ENCODE results near the gene FBL. TPM values are rescaled to one million over a fixed set of nuclear protein-coding genes. Genes with fewer than 3 reads are reported as not detected.

FBL gene
- total and polyA plus RNA-seq, 2 of the 4 experiments (the other 2 are of a cell fraction), result 259 to 446 TPM

DNA sequence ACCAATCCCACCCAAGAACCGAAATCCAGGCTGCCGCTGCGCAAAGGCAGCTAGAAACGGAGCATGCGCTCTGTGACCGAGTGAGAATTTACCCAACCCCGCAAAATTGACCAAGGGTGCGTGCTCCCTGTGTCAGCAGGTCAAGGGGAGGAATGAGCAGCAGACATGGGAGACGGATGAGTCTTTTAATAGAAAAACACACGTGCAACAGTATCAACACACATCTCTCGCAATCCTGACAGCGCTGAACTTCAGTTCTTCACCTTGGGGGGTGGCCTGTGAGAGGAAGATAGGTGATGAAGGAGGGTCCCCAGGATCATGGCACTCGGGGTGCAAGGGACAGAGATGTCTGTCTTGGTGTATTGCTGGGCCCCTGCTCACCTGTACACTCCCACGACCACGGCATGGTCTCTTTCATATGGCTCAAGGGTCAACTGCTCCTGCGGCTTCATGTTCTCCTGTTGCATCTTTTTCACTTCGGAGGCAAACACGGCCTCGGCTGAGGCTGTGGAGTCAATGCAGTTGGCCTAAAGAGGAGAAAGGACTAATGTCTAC, 11.8 kb downstream of the FBL start:
- peak overlapping the region; percentile 11 for H3K14ac ChIP-seq (replicated peaks; ENCODE audit: low read depth, low read length)
- 29% methylated on average over 7 of the region's 19 CpGs; no CpG with 5 or more reads in 1 of the 2 experiments for WGBS, 2 experiments (ENCODE audit: extremely low coverage in 2 of 2, insufficient read length in 1 of 2)

More for the DNA sequence above, 11.8 kb downstream of the FBL start:
- H3K4me1 ChIP-seq (ENCODE audit: control insufficient read depth, insufficient read depth, low read length), result peaks cover 10% of the 10 kb centered on the region
- peak overlapping the region; percentile 51; the same call in 1 of the 2 replicates for H3K4ac ChIP-seq (ENCODE audit: low read depth, low read length)
- H3K36me3 ChIP-seq (ENCODE audit: control insufficient read depth, insufficient read depth, low read length), result peaks cover 50% of the 10 kb centered on the region
- no peak overlapping the region for H3K18ac ChIP-seq (ENCODE audit: low read depth, low read length)
- ChIA-PET CTCF (interaction anchor here (1.5 to 1.6 kb wide), 2 partner anchors 9 to 42 kb away, joined by 5 to 7 read pairs; no protein-coding TSS in a partner anchor), POLR2A (ENCODE audit: unreplicated experiment) (no interaction called here)
- H2BK15ac ChIP-seq (ENCODE audit: low read depth, low read length), result no peak overlapping the region
- no peak overlapping the region for H3K4me3 ChIP-seq (ENCODE audit: insufficient read depth, low read depth, low read length)
- no peak overlapping the region for H2BK120ac ChIP-seq (ENCODE audit: low read depth, low read length)
- no peak overlapping the region for H2BK20ac ChIP-seq (ENCODE audit: low read depth, low read length)
- no peak overlapping the region for H3K9ac ChIP-seq (ENCODE audit: low read depth, low read length)
- DNase-seq, result no peak
- intact Hi-C loops (cut with micrococcal nuclease), result no loop called here
- TF ChIP-seq FOS (IDR thresholded peaks at IDR 0.05; ENCODE audit: low read depth, low read length), result no peak
- TF ChIP-seq CHD1 (IDR thresholded peaks at IDR 0.05; ENCODE audit: low read depth, low read length), result no peak
- TF ChIP-seq, protein P1, sequence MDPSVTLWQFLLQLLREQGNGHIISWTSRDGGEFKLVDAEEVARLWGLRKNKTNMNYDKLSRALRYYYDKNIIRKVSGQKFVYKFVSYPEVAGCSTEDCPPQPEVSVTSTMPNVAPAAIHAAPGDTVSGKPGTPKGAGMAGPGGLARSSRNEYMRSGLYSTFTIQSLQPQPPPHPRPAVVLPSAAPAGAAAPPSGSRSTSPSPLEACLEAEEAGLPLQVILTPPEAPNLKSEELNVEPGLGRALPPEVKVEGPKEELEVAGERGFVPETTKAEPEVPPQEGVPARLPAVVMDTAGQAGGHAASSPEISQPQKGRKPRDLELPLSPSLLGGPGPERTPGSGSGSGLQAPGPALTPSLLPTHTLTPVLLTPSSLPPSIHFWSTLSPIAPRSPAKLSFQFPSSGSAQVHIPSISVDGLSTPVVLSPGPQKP (IDR thresholded peaks at IDR 0.05; ENCODE audit: borderline replicate concordance, low read depth, low read length), result no peak
- TF ChIP-seq RAD21 (IDR thresholded peaks at IDR 0.05; ENCODE audit: low read length), result no peak
- no peak for TF ChIP-seq POLR2A (IDR thresholded peaks at IDR 0.05; ENCODE audit: low read depth, low read length)
- TF ChIP-seq, protein P2, sequence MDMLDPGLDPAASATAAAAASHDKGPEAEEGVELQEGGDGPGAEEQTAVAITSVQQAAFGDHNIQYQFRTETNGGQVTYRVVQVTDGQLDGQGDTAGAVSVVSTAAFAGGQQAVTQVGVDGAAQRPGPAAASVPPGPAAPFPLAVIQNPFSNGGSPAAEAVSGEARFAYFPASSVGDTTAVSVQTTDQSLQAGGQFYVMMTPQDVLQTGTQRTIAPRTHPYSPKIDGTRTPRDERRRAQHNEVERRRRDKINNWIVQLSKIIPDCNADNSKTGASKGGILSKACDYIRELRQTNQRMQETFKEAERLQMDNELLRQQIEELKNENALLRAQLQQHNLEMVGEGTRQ (IDR thresholded peaks at IDR 0.05; ENCODE audit: low read depth, low read length), result no peak
- TF ChIP-seq MXI1 (IDR thresholded peaks at IDR 0.05; ENCODE audit: borderline replicate concordance, low read depth, low read length), result no peak
- TF ChIP-seq BHLHE40 (IDR thresholded peaks at IDR 0.05; ENCODE audit: low read depth, low read length), result no peak
- no peak for TF ChIP-seq CEBPB (IDR thresholded peaks at IDR 0.05; ENCODE audit: low read depth, low read length)
- TF ChIP-seq RFX5 (IDR thresholded peaks at IDR 0.05; ENCODE audit: low read depth, low read length), result no peak
- no peak for TF ChIP-seq SMC3 (IDR thresholded peaks at IDR 0.05; ENCODE audit: low read depth, low read length)
- no peak for TF ChIP-seq NFE2L2 (IDR thresholded peaks at IDR 0.05; ENCODE audit: low read depth, low read length)
- no peak for TF ChIP-seq RCOR1 (IDR thresholded peaks at IDR 0.05; ENCODE audit: insufficient replicate concordance, low read length)
- no peak for TF ChIP-seq MAFK (IDR thresholded peaks at IDR 0.05; ENCODE audit: low read depth, low read length)
- TF ChIP-seq, protein P3, sequence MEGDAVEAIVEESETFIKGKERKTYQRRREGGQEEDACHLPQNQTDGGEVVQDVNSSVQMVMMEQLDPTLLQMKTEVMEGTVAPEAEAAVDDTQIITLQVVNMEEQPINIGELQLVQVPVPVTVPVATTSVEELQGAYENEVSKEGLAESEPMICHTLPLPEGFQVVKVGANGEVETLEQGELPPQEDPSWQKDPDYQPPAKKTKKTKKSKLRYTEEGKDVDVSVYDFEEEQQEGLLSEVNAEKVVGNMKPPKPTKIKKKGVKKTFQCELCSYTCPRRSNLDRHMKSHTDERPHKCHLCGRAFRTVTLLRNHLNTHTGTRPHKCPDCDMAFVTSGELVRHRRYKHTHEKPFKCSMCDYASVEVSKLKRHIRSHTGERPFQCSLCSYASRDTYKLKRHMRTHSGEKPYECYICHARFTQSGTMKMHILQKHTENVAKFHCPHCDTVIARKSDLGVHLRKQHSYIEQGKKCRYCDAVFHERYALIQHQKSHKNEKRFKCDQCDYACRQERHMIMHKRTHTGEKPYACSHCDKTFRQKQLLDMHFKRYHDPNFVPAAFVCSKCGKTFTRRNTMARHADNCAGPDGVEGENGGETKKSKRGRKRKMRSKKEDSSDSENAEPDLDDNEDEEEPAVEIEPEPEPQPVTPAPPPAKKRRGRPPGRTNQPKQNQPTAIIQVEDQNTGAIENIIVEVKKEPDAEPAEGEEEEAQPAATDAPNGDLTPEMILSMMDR (conservative IDR thresholded peaks at IDR 0.05; ENCODE audit: low read depth, low read length), result no peak
- no peak for TF ChIP-seq MAZ (IDR thresholded peaks at IDR 0.05; ENCODE audit: borderline replicate concordance, low read depth, low read length)
- peak overlapping the region; percentile 73 to 97 for H4K8ac ChIP-seq (ENCODE audit: low read depth in 2 of 2, low read length in 2 of 2)
- ATAC-seq (ENCODE audit: low read depth), result no peak
- H2AFZ ChIP-seq (replicated peaks; ENCODE audit: low read length, poor library complexity), result peak overlapping the region; percentile 94
- H2AK5ac ChIP-seq (ENCODE audit: low read depth, low read length), result peak overlapping the region; percentile 37
- H3K79me1 ChIP-seq (ENCODE audit: low read depth in 1 of 2, low read length in 2 of 2), result peaks cover 20 to 47% of the 10 kb centered on the region in 2 experiments
- no peaks in the 10 kb centered on the region; the same call in 1 of the 2 replicates for H4K20me1 ChIP-seq (ENCODE audit: insufficient read depth, low read length)
- peaks cover 22% of the 10 kb centered on the region for H3K9me1 ChIP-seq (ENCODE audit: insufficient read depth, low read length)
- H4K5ac ChIP-seq (ENCODE audit: low read depth, low read length), result peak overlapping the region; percentile 77
- H3K9me3 ChIP-seq (ENCODE audit: control insufficient read depth, insufficient read depth, low read length), result no peaks in the 10 kb centered on the region
- peak overlapping the region; percentile 13; the same call in 1 of the 2 replicates for H3K27ac ChIP-seq (ENCODE audit: insufficient read depth, low read length)
- H2AK9ac ChIP-seq (replicated peaks; ENCODE audit: low read depth, low read length, poor library complexity), result peak overlapping the region; percentile 97
- dilution Hi-C loops (cut with HindIII; ENCODE audit: low sequenced_read_pairs, unreplicated experiment), result no loop called here
- H3K56ac ChIP-seq (ENCODE audit: extremely low read depth, insufficient read depth, low read length), result no peak overlapping the region
- no peaks in the 10 kb centered on the region for H3K27me3 ChIP-seq (ENCODE audit: control insufficient read depth, insufficient read depth, low read length)
- peak overlapping the region; percentile 8 for H3K4me2 ChIP-seq (ENCODE audit: low read depth, low read length)
- no TSS peak for BruUV-seq (replicated peaks)
- peak overlapping the region; percentile 27 for H2BK5ac ChIP-seq (ENCODE audit: low read depth, low read length, poor library complexity, severe bottlenecking)
- in situ Hi-C loops (cut with MboI; ENCODE audit: low sequenced_read_pairs), result loop anchor here (25.0 kb wide), 1 partner anchor 397 kb away; the partner anchor contains the start of genes RPS16 and SUPT5H
- H3K23ac ChIP-seq (ENCODE audit: low read depth, low read length), result no peak overlapping the region
- peak overlapping the region; percentile 13 for H4K91ac ChIP-seq (ENCODE audit: insufficient read depth, low read depth, low read length)
